Body of pancreas (tissue), 4 donors: Measurements from ENCODE around the gene PAAF1. TPM values are rescaled to one million over a fixed set of nuclear protein-coding genes. Genes with fewer than 3 reads are reported as not detected.

Experiments used
- ATAC-seq: fragments of 150-250 bp; one replicate; pipeline ENCODE4 v1.9.1; 2016
- DNase-seq, 4 donors: peaks; one replicate each; pipeline ENCODE4 v3.0.0-alpha.2; 2019
- H3K27ac ChIP-seq, 4 donors: fragments of 200-600 bp; sonication (generic); 1 replicate in 3 of 4; 2 replicates in 1 of 4; pipeline versions ENCODE4 v1.5.1 to v1.6.1; 2016 to 2019; ENCODE audit warnings: mild to moderate bottlenecking in 1 of 4, mixed read lengths in 1 of 4, moderate library complexity in 1 of 4
- H3K27me3 ChIP-seq, 2 donors: fragments of 200-600 bp; sonication (generic); one replicate each; pipeline ENCODE4 v1.6.0; 2016; ENCODE audit warnings: mild to moderate bottlenecking in 1 of 2
- H3K36me3 ChIP-seq, 2 donors: fragments of 200-600 bp; sonication (generic); replicated peaks in 1 of 2; 2 replicates each; pipeline ENCODE4 v1.5.1; 2016; ENCODE audit warnings: low read depth in 2 of 2; ENCODE audit not compliant: insufficient read depth in 1 of 2
- H3K4me1 ChIP-seq: fragments of 200-600 bp; sonication (generic); one replicate; pipeline ENCODE4 v1.6.0; 2016
- H3K4me3 ChIP-seq, 2 donors: fragments of 200-600 bp; sonication (generic); 1 replicate in 1 of 2; 2 replicates in 1 of 2; pipeline ENCODE4 v1.5.1; 2016 to 2019
- H3K9me3 ChIP-seq, 3 donors: fragments of 200-600 bp; sonication (generic); 1 replicate in 2 of 3; 2 replicates in 1 of 3; pipeline ENCODE4 v1.5.1; 2016
- POLR2A ChIP-seq, 3 donors: fragments of 450-650 bp; IDR thresholded peaks; one replicate each; pipeline ENCODE4 v1.6.1; 2016; ENCODE audit warnings: antibody characterized with exemption in 3 of 3, mild to moderate bottlenecking in 2 of 3
- WGBS, 2 donors: methylation state at CpG; one replicate each; pipeline ENCODE4 v1.1.5; 2017; 5-methylcytosine and 5-hydroxymethylcytosine counted together
- intact Hi-C: fragments of 100-400 bp; cut with DNase I; formaldehyde crosslinking; loops from one replicate; pipeline ENCODE4 v1.15.1; 2023
- total RNA-seq, 2 donors: library from RNA; depleted of rRNA; stranded (reverse); fragments of >200 nt; gene quantifications; one replicate each; pipeline ENCODE4 v1.1.0, GENCODE V29; 2016
- TF ChIP-seq, protein P1 (sequence below), 7 experiments: fragments of 450-650 bp in 4 of 7; fragments of 200-600 bp in 3 of 7; sonication (generic) in 3 of 7; IDR thresholded peaks; one replicate each; pipeline ENCODE4 v1.5.1; 2016 to 2019; ENCODE audit warnings: antibody characterized with exemption in 7 of 7

Gene PAAF1
- total RNA-seq, 2 donors from 2014 or later = 11.2 to 12.2 TPM

DNA sequence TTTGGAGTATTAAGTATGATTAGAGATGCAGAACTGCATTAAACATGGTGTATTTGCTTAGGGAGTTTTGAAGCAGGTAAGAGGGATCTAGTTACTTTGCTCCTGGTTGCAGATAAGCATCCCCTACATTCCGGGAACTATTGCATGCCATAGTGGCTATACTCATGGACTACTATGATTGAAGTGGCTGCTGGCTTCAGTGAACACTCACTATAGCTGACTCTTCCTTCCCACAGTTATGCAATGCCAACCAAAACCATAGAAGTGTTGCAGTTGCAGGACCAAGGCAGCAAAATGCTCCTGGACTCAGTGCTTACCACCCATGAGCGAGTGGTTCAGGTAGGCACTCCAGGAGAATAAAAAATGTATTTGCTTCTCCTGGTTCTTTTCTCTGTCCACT is 17.1 kb upstream of the PAAF1 start:
- Histone ChIP-seq H3K27ac (no peak overlapping the region), H3K27me3 (no peaks in the 10 kb centered on the region), H3K4me3 (no peak overlapping the region), H3K9me3 (no peaks in the 10 kb centered on the region), H3K36me3 (peaks cover 0 to 10% of the 10 kb centered on the region in 2 donors), H3K4me1 (no peaks in the 10 kb centered on the region)
- ATAC-seq = no peak
- WGBS, 2 donors = 91 to 94% methylated on average over 2 of the region's 2 CpGs
- TF ChIP-seq, protein P1, sequence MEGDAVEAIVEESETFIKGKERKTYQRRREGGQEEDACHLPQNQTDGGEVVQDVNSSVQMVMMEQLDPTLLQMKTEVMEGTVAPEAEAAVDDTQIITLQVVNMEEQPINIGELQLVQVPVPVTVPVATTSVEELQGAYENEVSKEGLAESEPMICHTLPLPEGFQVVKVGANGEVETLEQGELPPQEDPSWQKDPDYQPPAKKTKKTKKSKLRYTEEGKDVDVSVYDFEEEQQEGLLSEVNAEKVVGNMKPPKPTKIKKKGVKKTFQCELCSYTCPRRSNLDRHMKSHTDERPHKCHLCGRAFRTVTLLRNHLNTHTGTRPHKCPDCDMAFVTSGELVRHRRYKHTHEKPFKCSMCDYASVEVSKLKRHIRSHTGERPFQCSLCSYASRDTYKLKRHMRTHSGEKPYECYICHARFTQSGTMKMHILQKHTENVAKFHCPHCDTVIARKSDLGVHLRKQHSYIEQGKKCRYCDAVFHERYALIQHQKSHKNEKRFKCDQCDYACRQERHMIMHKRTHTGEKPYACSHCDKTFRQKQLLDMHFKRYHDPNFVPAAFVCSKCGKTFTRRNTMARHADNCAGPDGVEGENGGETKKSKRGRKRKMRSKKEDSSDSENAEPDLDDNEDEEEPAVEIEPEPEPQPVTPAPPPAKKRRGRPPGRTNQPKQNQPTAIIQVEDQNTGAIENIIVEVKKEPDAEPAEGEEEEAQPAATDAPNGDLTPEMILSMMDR (IDR thresholded peaks at IDR 0.05) = no peak
- no peak for TF ChIP-seq POLR2A (IDR thresholded peaks at IDR 0.05)
- intact Hi-C loops = no loop called here
- DNase-seq = no peak

GRCh38 chr11:73860202-73860601 is 16.6 kb upstream of the PAAF1 start:
- H3K36me3 ChIP-seq = peaks cover 0 to 10% of the 10 kb centered on the region in 2 donors
- 69 to 84% methylated on average over 2 of the region's 2 CpGs for WGBS, 2 donors
- H3K4me1 ChIP-seq = no peaks in the 10 kb centered on the region
- H3K9me3 ChIP-seq = no peaks in the 10 kb centered on the region
- intact Hi-C loops = no loop called here
- DNase-seq (no peak), ATAC-seq (no peak)
- no peak overlapping the region for H3K27ac ChIP-seq
- H3K4me3 ChIP-seq = no peak overlapping the region
- no peaks in the 10 kb centered on the region for H3K27me3 ChIP-seq
- TF ChIP-seq POLR2A (IDR thresholded peaks at IDR 0.05) = no peak
- TF ChIP-seq, protein P1 (IDR thresholded peaks at IDR 0.05) = no peak

- intact Hi-C loops = no loop called here
- no peaks in the 10 kb centered on the region for H3K9me3 ChIP-seq
- no peak overlapping the region for H3K4me3 ChIP-seq
- H3K36me3 ChIP-seq = peaks cover 0 to 10% of the 10 kb centered on the region in 2 donors
- no peaks in the 10 kb centered on the region for H3K27me3 ChIP-seq
- ATAC-seq (no peak), DNase-seq (no peak)
- TF ChIP-seq, protein P1 (IDR thresholded peaks at IDR 0.05) = no peak
- no peak for TF ChIP-seq POLR2A (IDR thresholded peaks at IDR 0.05)
- WGBS, 2 donors = 79 to 88% methylated on average over 4 of the region's 4 CpGs
- H3K27ac ChIP-seq = no peak overlapping the region
- no peaks in the 10 kb centered on the region for H3K4me1 ChIP-seq
These were observed 13.8 kb upstream of the PAAF1 start for GRCh38 chr11:73862986-73863385.

DNA sequence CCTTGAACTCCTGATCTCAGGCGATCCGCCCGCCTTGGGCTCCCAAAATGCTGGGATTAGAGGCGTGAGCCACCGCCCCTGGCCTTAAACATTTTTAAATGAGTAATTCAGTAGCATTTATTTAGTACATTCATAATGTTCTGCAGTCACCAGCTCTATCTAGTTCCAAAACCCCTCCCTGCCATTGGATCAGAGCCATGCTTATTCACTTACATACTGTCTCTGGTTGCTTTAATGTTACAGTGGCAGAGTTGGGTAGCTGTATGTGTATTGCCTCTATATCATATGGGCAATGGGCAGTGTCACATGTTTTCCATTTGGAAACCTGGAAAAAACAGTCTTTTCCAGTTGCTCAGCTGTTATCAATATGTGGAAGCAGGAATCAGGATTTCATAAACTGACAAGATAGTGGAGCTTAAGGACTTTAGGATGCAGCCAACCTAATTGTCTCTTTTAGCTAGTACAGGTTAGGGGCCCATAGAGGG is 10.7 kb upstream of the PAAF1 start:
- WGBS, 2 donors = 94 to 95% methylated on average over 5 of the region's 5 CpGs
- Histone ChIP-seq H3K4me3 (no peak overlapping the region), H3K27ac (no peak overlapping the region), H3K27me3 (no peaks in the 10 kb centered on the region), H3K4me1 (peaks cover 11% of the 10 kb centered on the region), H3K9me3 (no peaks in the 10 kb centered on the region), H3K36me3 (peaks cover 0 to 6% of the 10 kb centered on the region in 2 donors)
- no peak for ATAC-seq
- DNase-seq = no peak
- intact Hi-C loops = no loop called here
- no peak for TF ChIP-seq POLR2A (IDR thresholded peaks at IDR 0.05)
- TF ChIP-seq, protein P1 (IDR thresholded peaks at IDR 0.05) = no peak

DNA sequence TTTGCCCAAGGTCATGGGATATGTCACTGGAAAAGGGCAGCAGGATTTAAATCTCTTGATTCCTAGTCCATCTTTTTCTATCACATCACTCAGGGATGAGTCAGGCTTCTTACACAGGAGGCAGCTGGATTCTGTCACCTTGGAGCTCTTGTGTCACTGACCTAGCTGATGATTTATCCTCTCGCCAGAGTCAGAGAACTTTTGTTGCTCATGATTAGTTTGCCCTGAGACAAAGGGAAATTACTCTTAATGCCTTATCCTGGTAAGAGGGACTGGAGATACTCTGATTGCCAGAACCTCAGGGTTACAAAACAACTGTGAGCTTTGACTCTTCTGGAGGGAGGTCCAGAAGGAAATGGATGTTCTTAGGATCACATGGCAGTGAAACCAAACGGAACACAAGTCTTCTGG is 10.2 kb upstream of the PAAF1 start:
- peaks cover 11% of the 10 kb centered on the region for H3K4me1 ChIP-seq
- peak in 1 of 4 donors; percentile 26 for DNase-seq
- 80 to 94% methylated on average over 2 of the region's 2 CpGs for WGBS, 2 donors
- H3K27me3 ChIP-seq = no peaks in the 10 kb centered on the region
- peaks cover 0 to 7% of the 10 kb centered on the region in 2 donors for H3K36me3 ChIP-seq
- H3K27ac ChIP-seq = no peak overlapping the region
- no peaks in the 10 kb centered on the region for H3K9me3 ChIP-seq
- intact Hi-C loops = no loop called here
- H3K4me3 ChIP-seq = no peak overlapping the region
- no peak for TF ChIP-seq POLR2A (IDR thresholded peaks at IDR 0.05)
- TF ChIP-seq, protein P1 (IDR thresholded peaks at IDR 0.05) = no peak
- ATAC-seq = no peak
